ENCODE data around the gene PAPLN. TPM values are rescaled to one million over a fixed set of nuclear protein-coding genes. Genes with fewer than 3 reads are reported as not detected.

Gene PAPLN
- total RNA-seq, 1 experiment from 2014 or later, result 0.40 TPM

DNA sequence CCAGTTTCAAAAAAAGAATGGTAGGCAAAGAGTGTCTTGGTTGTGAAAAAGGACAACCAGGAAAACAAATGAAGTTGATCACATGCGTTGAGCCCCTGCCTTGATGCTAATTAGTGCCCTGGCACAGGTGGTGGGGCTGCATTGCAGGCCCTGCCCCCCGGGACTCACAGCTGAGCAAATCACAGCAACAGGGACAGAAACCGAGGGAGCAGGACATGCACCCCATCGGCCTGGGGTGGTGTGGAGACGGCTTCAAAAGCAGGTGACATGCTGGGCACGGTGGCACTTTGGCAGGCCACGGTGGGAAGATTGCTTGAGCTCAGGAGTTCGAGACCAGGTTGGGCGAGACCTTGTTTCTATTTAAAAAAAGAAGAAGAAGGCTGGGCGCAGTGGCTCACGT is 1.1 kb upstream of the PAPLN start:
- Histone ChIP-seq H3K27me3 (ENCODE audit: low read length) (peaks cover 56% of the 10 kb centered on the region), H3K9ac (ENCODE audit: low read length) (no peak overlapping the region)

GRCh38 chr14:73236752-73237218 is 521 bp upstream of the PAPLN start:
- no TSS peak for BruUV-seq (replicated peaks)
- peaks cover 5% of the 10 kb centered on the region; the same call in 1 of the 2 replicates for H4K20me1 ChIP-seq (ENCODE audit: low read length)
- H3F3A ChIP-seq (ENCODE audit: low read length, unreplicated experiment), result no peaks in the 10 kb centered on the region
- H3K9ac ChIP-seq (ENCODE audit: low read length), result no peak overlapping the region
- no peak overlapping the region for H3K4me2 ChIP-seq (ENCODE audit: low read length)
- intact Hi-C loops (cut with micrococcal nuclease), result no loop called here
- no peaks in the 10 kb centered on the region for H3K9me2 ChIP-seq (replicated peaks; ENCODE audit: low read length)
- no peak for TF ChIP-seq EZH2 (IDR thresholded peaks at IDR 0.05; ENCODE audit: low read length, unreplicated experiment)
- TF ChIP-seq, protein P1, sequence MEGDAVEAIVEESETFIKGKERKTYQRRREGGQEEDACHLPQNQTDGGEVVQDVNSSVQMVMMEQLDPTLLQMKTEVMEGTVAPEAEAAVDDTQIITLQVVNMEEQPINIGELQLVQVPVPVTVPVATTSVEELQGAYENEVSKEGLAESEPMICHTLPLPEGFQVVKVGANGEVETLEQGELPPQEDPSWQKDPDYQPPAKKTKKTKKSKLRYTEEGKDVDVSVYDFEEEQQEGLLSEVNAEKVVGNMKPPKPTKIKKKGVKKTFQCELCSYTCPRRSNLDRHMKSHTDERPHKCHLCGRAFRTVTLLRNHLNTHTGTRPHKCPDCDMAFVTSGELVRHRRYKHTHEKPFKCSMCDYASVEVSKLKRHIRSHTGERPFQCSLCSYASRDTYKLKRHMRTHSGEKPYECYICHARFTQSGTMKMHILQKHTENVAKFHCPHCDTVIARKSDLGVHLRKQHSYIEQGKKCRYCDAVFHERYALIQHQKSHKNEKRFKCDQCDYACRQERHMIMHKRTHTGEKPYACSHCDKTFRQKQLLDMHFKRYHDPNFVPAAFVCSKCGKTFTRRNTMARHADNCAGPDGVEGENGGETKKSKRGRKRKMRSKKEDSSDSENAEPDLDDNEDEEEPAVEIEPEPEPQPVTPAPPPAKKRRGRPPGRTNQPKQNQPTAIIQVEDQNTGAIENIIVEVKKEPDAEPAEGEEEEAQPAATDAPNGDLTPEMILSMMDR (conservative IDR thresholded peaks at IDR 0.05; ENCODE audit: low read depth, low read length), result no peak
- TF ChIP-seq EZH2phosphoT487 (IDR thresholded peaks at IDR 0.05; ENCODE audit: borderline replicate concordance, low read length), result no peak
- H3K27me3 ChIP-seq (ENCODE audit: low read length), result peaks cover 56% of the 10 kb centered on the region
- H3K36me3 ChIP-seq (ENCODE audit: low read depth, low read length), result no peaks in the 10 kb centered on the region
- POLR2A ChIA-PET (ENCODE audit: unreplicated experiment), result no interaction called here
- H3K4me1 ChIP-seq (ENCODE audit: insufficient read depth, low read length), result peaks cover 30% of the 10 kb centered on the region
- H3K27ac ChIP-seq (ENCODE audit: low read length), result no peak overlapping the region
- DNase-seq, result no peak
- ATAC-seq, result no peak
- H3K9me3 ChIP-seq (ENCODE audit: low read length), result no peaks in the 10 kb centered on the region
- no peak overlapping the region for H2AFZ ChIP-seq (ENCODE audit: low read length)
- CTCF ChIA-PET, result no interaction called here
- H3K4me3 ChIP-seq (ENCODE audit: low read length), result no peak overlapping the region
- H3K79me2 ChIP-seq (ENCODE audit: low read length), result no peaks in the 10 kb centered on the region

More for the DNA sequence above, 1.1 kb upstream of the PAPLN start:
- ChIA-PET POLR2A (ENCODE audit: unreplicated experiment) (interaction anchor here (0.6 kb wide), 1 partner anchor 44 kb away, joined by 4 read pairs; no protein-coding TSS in a partner anchor), CTCF (no interaction called here)
- no peak overlapping the region for H3K4me3 ChIP-seq (ENCODE audit: low read length)
- BruUV-seq (replicated peaks), result no TSS peak
- no peaks in the 10 kb centered on the region for H3K36me3 ChIP-seq (ENCODE audit: low read depth, low read length)
- H3K9me3 ChIP-seq (ENCODE audit: low read length), result no peaks in the 10 kb centered on the region
- H3K4me1 ChIP-seq (ENCODE audit: insufficient read depth, low read length), result peaks cover 30% of the 10 kb centered on the region
- no peaks in the 10 kb centered on the region for H3F3A ChIP-seq (ENCODE audit: low read length, unreplicated experiment)
- ATAC-seq, result no peak
- no peak overlapping the region for H3K27ac ChIP-seq (ENCODE audit: low read length)
- peaks cover 5% of the 10 kb centered on the region; the same call in 1 of the 2 replicates for H4K20me1 ChIP-seq (ENCODE audit: low read length)
- intact Hi-C loops (cut with micrococcal nuclease), result no loop called here
- no peak for DNase-seq
- no peaks in the 10 kb centered on the region for H3K9me2 ChIP-seq (replicated peaks; ENCODE audit: low read length)
- H2AFZ ChIP-seq (ENCODE audit: low read length), result no peak overlapping the region
- no peak overlapping the region for H3K4me2 ChIP-seq (ENCODE audit: low read length)
- TF ChIP-seq EZH2 (IDR thresholded peaks at IDR 0.05; ENCODE audit: low read length, unreplicated experiment) (no peak), EZH2phosphoT487 (IDR thresholded peaks at IDR 0.05; ENCODE audit: borderline replicate concordance, low read length) (no peak)
- TF ChIP-seq, protein P1 (conservative IDR thresholded peaks at IDR 0.05; ENCODE audit: low read depth, low read length), result no peak
- H3K79me2 ChIP-seq (ENCODE audit: low read length), result no peaks in the 10 kb centered on the region

DNA sequence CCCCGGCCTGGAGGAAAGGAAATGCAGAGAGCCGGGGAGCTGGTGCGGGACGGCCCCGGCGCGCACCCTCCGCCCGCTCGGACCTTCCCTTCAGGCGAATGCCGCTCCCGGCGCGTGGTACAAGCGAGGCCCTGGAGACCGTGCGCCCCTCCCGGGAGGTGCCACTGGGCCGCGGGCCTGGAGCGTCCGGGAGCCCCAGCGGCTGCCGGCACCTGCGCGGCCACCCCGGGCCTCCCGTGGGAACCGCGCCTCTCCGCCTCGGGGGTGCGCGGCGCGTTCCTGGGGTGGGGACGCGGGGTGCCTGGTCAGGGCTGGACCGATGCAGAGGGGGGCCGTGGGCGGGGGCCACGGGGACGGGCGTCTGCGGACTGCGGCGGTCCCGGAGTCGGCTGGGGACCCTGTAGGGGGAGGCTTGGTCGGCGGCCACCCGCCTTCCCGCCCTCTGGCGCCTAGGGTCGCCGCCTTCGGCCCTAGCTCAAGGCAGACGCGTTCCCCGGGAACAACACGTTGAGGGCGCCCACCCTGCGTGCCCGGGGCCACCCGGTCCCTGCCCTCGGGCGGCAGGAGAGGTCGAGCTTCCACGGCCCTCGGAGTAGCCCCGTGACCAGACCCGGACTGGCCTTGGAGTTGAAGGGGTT is 599 bp downstream of the PAPLN start:
- intact Hi-C loops (cut with micrococcal nuclease), result loop anchor here (1.0 to 2.0 kb wide), 4 partner anchors 28 to 179 kb away; partner anchors contain the start of gene RBM25
- ATAC-seq (peak; percentile 5), DNase-seq (no peak)
- no peaks in the 10 kb centered on the region for H3K79me2 ChIP-seq (ENCODE audit: low read length)
- peaks cover 5% of the 10 kb centered on the region; the same call in 1 of the 2 replicates for H4K20me1 ChIP-seq (ENCODE audit: low read length)
- ChIA-PET POLR2A (ENCODE audit: unreplicated experiment) (no interaction called here), CTCF (no interaction called here)
- peak overlapping the region; percentile 91 for H3K4me2 ChIP-seq (ENCODE audit: low read length)
- no peak overlapping the region for H3K9ac ChIP-seq (ENCODE audit: low read length)
- peak overlapping the region; percentile 65 for H2AFZ ChIP-seq (ENCODE audit: low read length)
- peaks cover 56% of the 10 kb centered on the region for H3K27me3 ChIP-seq (ENCODE audit: low read length)
- H3K4me3 ChIP-seq (ENCODE audit: low read length), result peak overlapping the region; percentile 62
- peaks cover 30% of the 10 kb centered on the region for H3K4me1 ChIP-seq (ENCODE audit: insufficient read depth, low read length)
- no peaks in the 10 kb centered on the region for H3F3A ChIP-seq (ENCODE audit: low read length, unreplicated experiment)
- H3K9me3 ChIP-seq (ENCODE audit: low read length), result no peaks in the 10 kb centered on the region
- H3K36me3 ChIP-seq (ENCODE audit: low read depth, low read length), result no peaks in the 10 kb centered on the region
- no TSS peak for BruUV-seq (replicated peaks)
- H3K9me2 ChIP-seq (replicated peaks; ENCODE audit: low read length), result no peaks in the 10 kb centered on the region
- H3K27ac ChIP-seq (ENCODE audit: low read length), result no peak overlapping the region
- TF ChIP-seq, protein P1 (conservative IDR thresholded peaks at IDR 0.05; ENCODE audit: low read depth, low read length), result no peak
- peak; percentile 75 for TF ChIP-seq EZH2 (IDR thresholded peaks at IDR 0.05; ENCODE audit: low read length, unreplicated experiment)
